Astrocyte of the spinal cord (primary cell): Measurements from ENCODE around the gene C6orf89.

Experiments used
- DNase-seq: peaks from one replicate; pipeline ENCODE4 v3.0.0; 2011; ENCODE audit warnings: low read depth, low spot score
- H3K4me3 ChIP-seq: 2 replicates; pipeline ENCODE4 v1.5.1; 2011; ENCODE audit warnings: low read depth, mild to moderate bottlenecking, low read length, moderate library complexity
- CTCF ChIP-seq: IDR thresholded peaks from 2 replicates; pipeline ENCODE4 v1.5.1; 2012; ENCODE audit warnings: low read depth, mild to moderate bottlenecking, low read length, inconsistent platforms
- in situ Hi-C: cut with HindIII; loops from 2 replicates; pipeline ENCODE4 v1.10.0; 2017; ENCODE audit warnings: low sequenced_read_pairs

Gene C6orf89

GRCh38 chr6:36975231-36976006 is 89.7 kb downstream of the C6orf89 start:
- no peak overlapping the region for H3K4me3 ChIP-seq
- in situ Hi-C loops: no loop called here
- DNase-seq: no peak
- no peak for TF ChIP-seq CTCF

- in situ Hi-C loops: no loop called here
- no peak overlapping the region for H3K4me3 ChIP-seq
- no peak for TF ChIP-seq CTCF
- DNase-seq: no peak
These were observed 90.2 kb downstream of the C6orf89 start for GRCh38 chr6:36976007-36976264.

GRCh38 chr6:36976509-36976908 is 90.8 kb downstream of the C6orf89 start:
- no peak for TF ChIP-seq CTCF
- no peak overlapping the region for H3K4me3 ChIP-seq
- no peak for DNase-seq
- in situ Hi-C loops: no loop called here

- in situ Hi-C loops: no loop called here
- no peak for TF ChIP-seq CTCF
- no peak overlapping the region for H3K4me3 ChIP-seq
- no peak for DNase-seq
These were observed 91.2 kb downstream of the C6orf89 start for GRCh38 chr6:36976931-36977330.

DNA sequence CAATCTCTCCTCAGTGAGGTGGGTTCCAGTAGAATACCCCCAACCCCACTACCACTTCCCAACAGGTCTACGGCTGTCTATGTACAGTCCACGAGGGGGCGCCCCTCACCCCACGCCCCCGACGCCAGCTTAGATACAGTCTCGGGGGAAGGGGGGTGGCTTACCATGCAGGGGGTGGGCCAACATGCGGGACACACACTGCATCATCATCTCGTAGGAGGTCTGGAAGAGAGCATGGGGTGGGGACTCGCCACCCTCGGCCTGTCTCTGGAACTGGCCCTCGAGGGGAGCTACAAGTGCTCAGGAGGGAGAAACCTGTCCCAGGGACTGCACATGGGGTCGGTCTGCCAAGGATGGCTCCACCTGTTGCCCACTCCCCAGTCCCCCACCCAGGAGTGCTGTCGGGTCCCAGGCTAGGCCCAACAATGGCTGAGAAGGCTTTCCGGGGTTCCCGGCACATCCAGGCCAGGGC is 91.8 kb downstream of the C6orf89 start:
- no peak for DNase-seq
- no peak overlapping the region for H3K4me3 ChIP-seq
- peak; percentile 59 for TF ChIP-seq CTCF
- in situ Hi-C loops: no loop called here
